Lower leg skin (tissue), 3 donors: ENCODE results near the gene SRP68.

Source experiments
- CTCF ChIP-seq, 3 donors: fragments of 450-650 bp; IDR thresholded peaks; one replicate each; pipeline ENCODE4 v1.5.1; 2016; ENCODE audit warnings: antibody characterized with exemption in 3 of 3, mild to moderate bottlenecking in 3 of 3, moderate library complexity in 2 of 3
- POLR2A ChIP-seq, 2 donors: fragments of 450-650 bp; IDR thresholded peaks; one replicate each; pipeline ENCODE4 v1.6.1; 2016 to 2017; ENCODE audit warnings: antibody characterized with exemption in 2 of 2, mild to moderate bottlenecking in 1 of 2, moderate library complexity in 1 of 2

GRCh38 chr17:76032780-76033108, 39.6 kb downstream of the SRP68 start:
- TF ChIP-seq CTCF (IDR thresholded peaks at IDR 0.05): no peak
- no peak for TF ChIP-seq POLR2A (IDR thresholded peaks at IDR 0.05)
